ENCODE data around the gene ZYG11B.
"Not testable (repeated sequence)": the region's sequence is repeated elsewhere in the genome, so short reads cannot be mapped to it uniquely, and the experiment has no call there.

The ZYG11B gene

GRCh38 chr1:52707927-52708655 is 18.2 kb upstream of the ZYG11B start:
- no peak for DNase-seq

- DNase-seq = no peak
These were observed 17.2 kb upstream of the ZYG11B start for GRCh38 chr1:52709016-52709415.

GRCh38 chr1:52713590-52713989 is 12.7 kb upstream of the ZYG11B start:
- DNase-seq = no peak

- not testable (repeated sequence) for DNase-seq
These were observed 11.0 kb upstream of the ZYG11B start for GRCh38 chr1:52715296-52715695.

- DNase-seq = no peak
These were observed 3.0 kb upstream of the ZYG11B start for GRCh38 chr1:52723260-52723659.

DNA sequence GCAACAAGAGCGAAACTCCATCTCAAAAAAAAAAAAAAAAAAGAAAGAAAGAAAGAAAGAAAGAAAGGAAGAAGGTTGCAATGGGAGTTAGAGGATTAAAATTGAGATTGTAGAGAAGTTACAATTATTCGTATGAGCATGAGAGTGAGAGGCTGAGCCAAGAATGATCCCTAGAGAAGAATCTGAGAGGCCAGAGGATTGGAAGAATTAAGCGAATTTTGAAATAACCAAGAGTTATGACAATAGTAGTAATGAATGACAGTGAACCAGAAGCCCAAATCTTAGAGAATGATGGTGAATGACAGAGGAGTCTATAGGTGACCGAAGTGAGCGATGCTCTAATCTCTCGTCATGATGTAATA is 369 bp upstream of the ZYG11B start:
- no peak for DNase-seq

- no peak for DNase-seq
These were observed 897 bp downstream of the ZYG11B start for GRCh38 chr1:52727114-52727586.

GRCh38 chr1:52727956-52728656 is 1.9 kb downstream of the ZYG11B start:
- DNase-seq = no peak

DNA sequence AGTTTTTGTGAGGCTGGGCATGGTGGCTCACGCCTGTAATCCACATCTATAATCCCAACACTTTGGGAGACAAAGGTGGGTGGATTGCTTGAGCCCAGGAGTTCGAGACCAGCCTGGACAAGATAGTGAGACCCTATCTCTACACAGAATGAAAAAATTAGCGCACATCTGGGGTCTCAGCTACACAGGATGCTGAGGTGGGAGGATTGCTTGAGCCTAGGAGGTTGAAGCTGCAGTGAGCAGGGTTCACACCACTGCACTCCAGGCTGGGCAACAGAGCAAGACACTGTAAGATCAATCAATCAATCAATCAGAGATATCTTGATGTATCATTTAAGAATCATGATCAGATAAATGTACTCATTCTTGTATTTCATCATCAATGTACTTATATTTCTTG is 7.1 kb downstream of the ZYG11B start:
- no peak for DNase-seq

GRCh38 chr1:52735371-52735770 is 9.1 kb downstream of the ZYG11B start:
- not testable (repeated sequence) for DNase-seq

GRCh38 chr1:52738148-52738547 is 11.9 kb downstream of the ZYG11B start:
- no peak for DNase-seq

DNA sequence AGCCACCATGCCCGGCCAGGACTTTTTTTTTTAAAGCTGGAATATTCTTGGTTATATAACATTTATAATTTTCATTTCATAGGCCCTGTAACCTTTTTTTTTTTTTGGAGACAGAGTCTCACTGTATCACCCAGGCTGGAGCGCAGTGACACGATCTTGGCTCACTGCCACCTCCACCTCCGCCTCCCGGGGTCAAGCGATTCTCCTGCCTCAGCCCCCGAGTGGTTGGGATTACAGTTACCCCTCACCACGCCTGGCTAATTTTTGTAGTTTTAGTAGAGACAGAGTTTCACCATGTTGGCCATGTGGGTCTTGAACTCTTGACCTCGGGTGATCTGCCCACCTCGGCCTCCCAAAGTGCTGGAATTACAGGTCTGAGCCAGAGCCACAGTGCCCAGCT is 12.6 kb downstream of the ZYG11B start:
- no peak for DNase-seq

GRCh38 chr1:52739699-52740467 is 13.6 kb downstream of the ZYG11B start:
- no peak for DNase-seq

DNA sequence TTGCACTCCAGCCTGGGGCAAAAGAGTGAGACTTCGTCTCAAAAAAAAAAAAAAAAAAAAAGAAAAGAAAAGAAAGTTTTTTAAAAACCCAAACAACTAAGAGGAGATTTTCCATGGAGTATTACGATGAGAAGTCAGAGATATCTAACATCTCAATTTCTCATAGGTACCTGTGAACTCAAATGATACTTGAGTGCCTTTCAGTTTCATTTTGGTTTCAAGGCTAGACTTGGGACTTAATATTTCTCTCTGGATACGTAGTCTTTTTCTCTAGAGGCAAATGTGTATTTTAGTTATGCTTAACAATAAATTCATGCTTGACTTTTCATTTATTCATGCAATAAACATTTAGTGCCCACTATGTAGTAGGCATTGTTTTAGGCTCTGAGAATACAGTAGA is 15.0 kb downstream of the ZYG11B start:
- DNase-seq = no peak

- no peak for DNase-seq
These were observed 19.9 kb downstream of the ZYG11B start for GRCh38 chr1:52746189-52746588.

GRCh38 chr1:52747450-52747849 is 21.2 kb downstream of the ZYG11B start:
- DNase-seq = no peak

- DNase-seq = peak; percentile 18
These were observed 21.9 kb downstream of the ZYG11B start for GRCh38 chr1:52748119-52748518.

DNA sequence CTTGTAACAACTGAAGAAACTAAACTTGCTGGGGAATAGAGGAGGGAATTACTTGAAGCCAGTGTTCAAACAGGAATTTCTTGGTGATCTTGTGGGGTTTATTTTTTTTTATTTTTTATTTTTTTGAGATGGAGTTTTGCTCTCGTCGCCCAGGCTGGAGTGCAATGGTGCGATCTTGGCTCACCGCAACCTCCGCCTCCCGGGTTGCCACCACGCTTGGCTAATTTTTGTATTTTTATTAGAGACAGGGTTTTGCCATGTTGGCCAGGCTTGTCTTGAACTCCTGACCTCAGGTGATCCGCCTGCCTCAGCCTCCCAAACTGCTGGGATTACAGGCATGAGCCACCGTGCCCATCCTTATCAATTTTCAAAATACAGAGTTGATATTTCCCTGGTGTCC is 23.2 kb downstream of the ZYG11B start:
- DNase-seq = not testable (repeated sequence)

DNA sequence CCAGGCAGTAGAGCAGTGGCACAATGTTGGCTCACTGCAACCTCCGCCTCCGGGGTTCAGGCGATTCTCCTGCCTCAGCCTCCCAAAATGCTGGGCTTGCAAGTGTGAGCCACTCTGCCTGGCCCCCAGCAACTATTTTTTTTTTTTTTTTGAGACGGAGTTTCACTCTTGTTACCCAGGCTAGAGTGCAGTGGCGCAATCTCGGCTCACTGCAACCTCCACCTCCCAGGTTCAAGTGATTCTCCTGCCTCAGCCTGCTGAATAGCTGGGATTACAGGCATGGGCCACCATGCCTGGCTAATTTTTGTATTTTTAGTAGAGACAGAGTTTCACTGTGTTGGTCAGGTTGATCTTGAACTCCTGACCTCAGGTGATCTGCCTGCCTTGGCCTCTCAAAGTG is 23.9 kb downstream of the ZYG11B start:
- DNase-seq = not testable (repeated sequence)

- no peak for DNase-seq
These were observed 25.6 kb downstream of the ZYG11B start for GRCh38 chr1:52751589-52752483.

- DNase-seq = no peak
These were observed 26.2 kb downstream of the ZYG11B start for GRCh38 chr1:52752484-52752826.

- no peak for DNase-seq
These were observed 26.9 kb downstream of the ZYG11B start for GRCh38 chr1:52753169-52753568.

GRCh38 chr1:52756020-52756419 is 29.8 kb downstream of the ZYG11B start:
- DNase-seq = no peak
